GM10847 (cell line): ENCODE data around the gene RAP1GAP2.

Experiments used
- POLR2A ChIP-seq: IDR thresholded peaks from 2 replicates; pipeline ENCODE4 v1.6.1; 2011; ENCODE audit not compliant: insufficient read length; ENCODE audit errors: extremely low read depth

RAP1GAP2 gene

GRCh38 chr17:2929881-2930533 is 133.8 kb downstream of the RAP1GAP2 start:
- no peak for TF ChIP-seq POLR2A

DNA sequence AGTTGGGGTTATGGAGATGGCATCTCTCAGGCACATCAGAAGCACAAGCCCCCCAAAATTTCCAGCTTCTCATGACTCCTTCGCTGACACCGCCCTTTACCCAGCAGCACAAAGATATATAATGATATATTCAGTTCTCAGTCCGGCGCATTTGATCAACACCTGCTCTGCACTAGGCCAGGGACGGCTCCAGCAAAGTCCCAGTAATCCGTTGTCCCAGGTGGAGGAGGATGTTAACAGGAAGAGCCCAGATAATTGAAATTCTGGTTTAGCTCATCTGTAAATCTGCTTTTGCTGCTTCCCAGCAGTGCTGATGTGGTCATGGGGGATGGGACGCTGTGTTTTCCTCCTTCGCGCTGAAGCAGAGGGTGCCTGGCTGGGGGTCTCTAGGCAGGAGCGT is 135.6 kb downstream of the RAP1GAP2 start:
- no peak for TF ChIP-seq POLR2A

- TF ChIP-seq POLR2A: no peak
Measured at GRCh38 chr17:2932946-2933345, 136.7 kb downstream of the RAP1GAP2 start.

GRCh38 chr17:2933606-2934005 is 137.4 kb downstream of the RAP1GAP2 start:
- TF ChIP-seq POLR2A: no peak

- TF ChIP-seq POLR2A: no peak
Measured at GRCh38 chr17:2935632-2936031, 139.4 kb downstream of the RAP1GAP2 start.

- no peak for TF ChIP-seq POLR2A
Measured at GRCh38 chr17:2936351-2936750, 140.1 kb downstream of the RAP1GAP2 start.

DNA sequence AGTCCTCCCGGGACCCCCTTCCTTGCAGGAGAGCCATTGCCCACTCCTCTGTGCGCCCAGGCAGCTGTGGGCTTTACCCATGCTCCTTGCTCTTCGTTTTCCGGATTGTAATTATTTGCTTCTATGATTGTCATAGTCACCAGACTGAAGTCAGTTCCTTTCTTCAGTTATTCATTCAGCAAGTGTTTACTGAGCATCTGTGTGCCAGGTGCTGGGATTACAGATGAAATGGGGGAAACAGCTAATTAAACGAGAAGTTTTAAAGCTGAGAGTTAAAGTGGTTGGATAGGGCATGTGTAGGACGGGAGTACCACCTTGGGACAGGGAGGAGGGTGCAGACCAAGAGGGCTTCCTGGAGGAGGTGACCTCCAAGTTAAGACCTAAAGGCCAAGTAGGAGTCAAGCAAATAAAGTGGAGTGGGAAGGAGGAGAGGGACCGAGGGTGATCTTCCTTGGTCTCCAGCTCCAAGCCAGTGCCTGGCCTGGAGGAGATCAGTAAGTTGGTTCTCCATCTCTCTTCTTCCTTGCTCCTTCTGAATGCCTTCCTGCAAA is 140.6 kb downstream of the RAP1GAP2 start:
- no peak for TF ChIP-seq POLR2A

DNA sequence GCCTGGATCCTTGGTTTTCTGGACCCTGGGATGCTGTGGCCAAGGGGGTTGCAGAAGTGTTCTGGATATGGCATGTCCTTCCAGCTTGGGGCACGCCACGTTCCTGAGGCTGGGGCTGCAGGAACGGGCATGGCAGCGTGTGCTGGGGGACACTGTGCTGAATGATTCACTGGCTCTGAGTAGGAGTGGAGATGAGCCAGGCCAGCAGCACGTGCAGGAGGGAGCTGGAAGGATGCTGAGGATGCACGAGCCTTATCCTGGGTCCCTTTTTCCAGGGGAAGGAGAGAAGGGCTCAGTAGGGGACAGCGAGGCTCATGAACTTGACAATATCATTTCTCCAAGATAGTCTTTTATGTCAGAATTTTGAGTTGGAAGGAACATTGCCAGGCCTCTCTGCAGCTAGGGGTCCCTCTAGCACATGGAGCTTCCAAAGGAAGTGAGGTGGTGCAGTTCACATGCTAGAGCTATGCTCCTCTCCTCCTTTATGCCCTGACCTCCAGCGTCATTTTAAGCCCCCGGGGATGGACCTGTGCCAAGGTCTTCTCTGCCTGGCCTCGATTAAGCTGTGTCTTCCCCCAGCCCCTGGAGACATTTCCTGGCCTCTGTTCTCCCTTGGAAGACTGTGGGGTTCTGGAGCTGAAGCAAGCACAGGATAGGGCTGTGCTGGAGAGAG is 141.2 kb downstream of the RAP1GAP2 start:
- TF ChIP-seq POLR2A: no peak

- TF ChIP-seq POLR2A: no peak
Measured at GRCh38 chr17:2939714-2940351, 143.6 kb downstream of the RAP1GAP2 start.

DNA sequence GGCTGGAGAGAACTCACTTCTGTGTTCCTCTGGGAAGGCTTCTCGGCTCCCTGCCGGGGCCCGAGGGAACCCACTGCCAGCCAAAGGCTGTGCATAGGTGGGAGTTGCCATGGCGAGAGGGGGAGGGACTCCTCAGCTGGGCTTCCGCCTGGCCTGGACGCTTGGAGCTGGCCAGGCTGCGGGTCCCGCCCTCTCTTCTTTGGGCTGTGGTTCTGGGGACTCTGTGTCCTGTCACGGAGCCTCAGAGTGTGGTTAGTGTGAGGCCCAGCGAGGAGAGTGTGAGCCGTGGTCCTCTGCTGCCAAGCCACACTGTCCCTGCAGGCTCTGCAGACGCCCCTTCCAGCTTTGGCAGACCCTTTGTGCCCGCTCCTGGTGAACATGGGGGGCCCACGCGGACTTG is 144.1 kb downstream of the RAP1GAP2 start:
- no peak for TF ChIP-seq POLR2A

- no peak for TF ChIP-seq POLR2A
Measured at GRCh38 chr17:2943981-2944380, 147.7 kb downstream of the RAP1GAP2 start.

GRCh38 chr17:2945299-2945698 is 149.1 kb downstream of the RAP1GAP2 start:
- no peak for TF ChIP-seq POLR2A

- TF ChIP-seq POLR2A: no peak
Measured at GRCh38 chr17:2946144-2946543, 149.9 kb downstream of the RAP1GAP2 start.

DNA sequence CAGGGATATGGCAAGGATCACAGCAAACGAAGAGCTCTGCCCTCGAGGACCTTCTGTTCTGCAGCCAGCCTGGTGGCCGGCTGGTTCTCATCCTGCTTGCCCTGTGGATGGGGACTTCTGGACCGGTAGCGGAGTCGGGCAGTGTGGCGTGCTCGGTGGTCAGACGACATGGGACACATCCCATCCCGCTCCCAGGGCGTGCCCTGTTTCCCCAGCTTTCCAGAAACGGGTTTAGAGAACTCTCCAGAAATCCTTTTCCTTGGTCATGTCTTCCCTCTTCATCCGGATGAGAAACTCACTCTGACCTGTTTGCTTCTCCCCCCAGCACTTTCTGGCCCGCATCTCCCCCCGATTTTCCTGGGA is 151.3 kb downstream of the RAP1GAP2 start:
- no peak for TF ChIP-seq POLR2A

- TF ChIP-seq POLR2A: no peak
Measured at GRCh38 chr17:2947996-2948550, 151.8 kb downstream of the RAP1GAP2 start.
